GM12891 (cell line): Measurements from ENCODE around the gene GLTP.

Experiments
- DNase-seq: peaks from one replicate; pipeline ENCODE4 v3.0.0; 2011; ENCODE audit warnings: low spot score; ENCODE audit not compliant: insufficient read length
- FAIRE-seq: peaks from 2 replicates; lab custom pipeline; 2011; peaks lifted over from hg19 to GRCh38; lab: Jason Lieb, UNC
- PAX5 ChIP-seq: IDR thresholded peaks from 2 replicates; pipeline ENCODE4 v1.6.1; 2011; ENCODE audit warnings: low read length, moderate library complexity, mild to moderate bottlenecking; ENCODE audit not compliant: insufficient read depth, severe bottlenecking
- POLR2A ChIP-seq: IDR thresholded peaks from 2 replicates; pipeline ENCODE4 v1.6.1; 2011; ENCODE audit warnings: low read depth, low read length, control low read depth
- POLR2AphosphoS5 ChIP-seq: IDR thresholded peaks from 2 replicates; pipeline ENCODE4 v1.6.1; 2011; ENCODE audit warnings: low read depth, low read length, control low read depth
- POU2F2 ChIP-seq: IDR thresholded peaks from 2 replicates; pipeline ENCODE4 v1.6.1; 2011; ENCODE audit warnings: low read depth, mild to moderate bottlenecking, control low read depth, low read length, moderate library complexity
- SPI1 ChIP-seq: IDR thresholded peaks from 2 replicates; pipeline ENCODE4 v1.6.1; 2011; ENCODE audit warnings: low read depth, low read length, control low read depth
- TAF1 ChIP-seq: IDR thresholded peaks from 2 replicates; pipeline ENCODE4 v1.6.1; 2011; ENCODE audit warnings: low read depth, low read length, control low read depth

Gene GLTP

DNA sequence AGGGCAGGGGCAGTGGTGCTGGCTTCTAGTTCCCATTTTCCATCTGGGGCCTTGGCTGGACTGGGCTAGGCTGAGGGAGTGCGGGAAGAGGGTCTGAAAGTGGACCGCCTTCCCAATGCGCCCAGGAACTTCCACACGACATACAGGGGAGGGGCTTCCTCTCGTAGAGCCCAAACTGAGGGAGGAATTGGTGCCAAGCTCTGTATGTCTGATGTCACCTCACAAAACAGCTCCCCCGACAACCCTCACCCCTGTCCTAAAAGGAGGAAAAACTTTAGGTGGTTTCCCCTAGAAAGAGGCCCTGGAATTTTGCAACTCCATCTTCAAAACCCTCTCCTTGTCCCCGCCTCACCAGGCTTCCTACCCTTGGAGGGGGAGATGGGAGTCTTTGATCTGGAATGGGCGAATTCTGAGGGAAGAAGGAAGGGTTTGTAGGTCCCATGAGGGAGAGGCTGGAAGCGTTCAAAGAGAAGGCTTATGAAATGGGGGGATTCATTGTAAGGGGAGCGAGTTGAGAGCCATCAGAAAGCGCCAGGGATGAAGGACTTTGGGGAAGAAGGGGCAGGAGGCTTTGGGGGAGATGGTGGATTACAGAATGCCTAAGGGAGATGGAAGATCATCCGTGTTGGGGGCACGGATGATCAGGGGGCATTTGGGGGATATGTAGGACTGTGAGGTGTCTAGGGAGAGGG lies 844 bp downstream of the GLTP start:
- TF ChIP-seq POLR2AphosphoS5: no peak
- no peak for TF ChIP-seq PAX5
- TF ChIP-seq SPI1: no peak
- no peak for TF ChIP-seq TAF1
- no peak for TF ChIP-seq POU2F2
- no peak for TF ChIP-seq POLR2A
- FAIRE-seq: no peak
- DNase-seq: no peak

DNA sequence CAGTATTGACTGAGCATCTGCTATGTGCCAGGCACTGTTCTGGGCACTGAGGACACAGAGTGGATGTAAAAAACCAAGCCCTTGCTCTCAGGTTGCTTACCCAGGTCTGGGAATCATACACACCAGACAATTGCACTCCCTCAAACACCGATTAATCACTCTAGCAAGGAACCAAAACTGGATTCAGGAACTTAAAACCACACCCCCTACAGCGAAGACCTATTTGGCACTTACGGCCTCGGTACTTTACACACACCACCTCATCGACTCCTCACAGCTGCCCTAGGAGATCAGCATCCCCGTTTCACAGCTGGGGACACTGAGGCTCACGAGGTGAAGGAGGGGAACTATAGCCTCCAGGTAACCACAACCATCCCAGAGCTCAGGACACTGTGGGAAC lies 1.6 kb downstream of the GLTP start:
- DNase-seq (no peak), FAIRE-seq (no peak)
- no peak for TF ChIP-seq POU2F2
- TF ChIP-seq POLR2A: no peak
- no peak for TF ChIP-seq TAF1
- TF ChIP-seq POLR2AphosphoS5: no peak
- TF ChIP-seq SPI1: no peak
- no peak for TF ChIP-seq PAX5

DNA sequence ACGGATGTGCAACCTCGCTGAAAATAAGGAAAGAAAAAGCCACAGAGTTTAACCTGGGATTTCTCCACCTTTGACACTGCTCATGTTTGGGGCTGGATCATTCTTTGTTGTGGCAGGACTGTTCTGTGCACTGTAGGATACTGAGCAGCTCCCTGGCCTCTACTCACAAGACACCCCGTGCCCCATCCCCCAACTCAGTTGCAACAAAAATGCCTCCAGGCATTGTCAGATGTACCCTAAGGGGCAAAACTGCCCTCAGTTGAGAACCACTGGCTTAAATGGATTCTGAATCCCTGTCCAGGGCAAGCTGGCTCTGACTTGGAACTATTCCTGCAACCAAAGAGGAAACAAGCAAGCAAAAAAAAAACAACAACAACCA lies 2.1 kb downstream of the GLTP start:
- FAIRE-seq (no peak), DNase-seq (no peak)
- TF ChIP-seq TAF1: no peak
- no peak for TF ChIP-seq POLR2A
- TF ChIP-seq SPI1: no peak
- TF ChIP-seq POU2F2: no peak

GRCh38 chr12:109877504-109878246 lies 2.7 kb downstream of the GLTP start:
- TF ChIP-seq SPI1 (no peak), POLR2A (no peak), POU2F2 (no peak), POLR2AphosphoS5 (no peak), TAF1 (no peak), PAX5 (no peak)
- DNase-seq: no peak
- FAIRE-seq: no peak

GRCh38 chr12:109876406-109876805 lies 3.9 kb downstream of the GLTP start:
- FAIRE-seq: no peak
- TF ChIP-seq POLR2A: no peak
- no peak for TF ChIP-seq POLR2AphosphoS5
- DNase-seq: no peak

GRCh38 chr12:109875572-109876131 lies 4.7 kb downstream of the GLTP start:
- FAIRE-seq (peak; percentile 87), DNase-seq (peak; percentile 39)

GRCh38 chr12:109873653-109874052 lies 6.7 kb downstream of the GLTP start:
- FAIRE-seq: no peak
- TF ChIP-seq TAF1 (no peak), POLR2AphosphoS5 (no peak), POU2F2 (no peak), PAX5 (no peak), POLR2A (no peak), SPI1 (no peak)

More at GRCh38 chr12:109875572-109876131, 4.7 kb downstream of the GLTP start:
- TF ChIP-seq PAX5 (no peak), SPI1 (peak; percentile 33; the same call in 1 of the 2 replicates), POLR2A (no peak)

DNA sequence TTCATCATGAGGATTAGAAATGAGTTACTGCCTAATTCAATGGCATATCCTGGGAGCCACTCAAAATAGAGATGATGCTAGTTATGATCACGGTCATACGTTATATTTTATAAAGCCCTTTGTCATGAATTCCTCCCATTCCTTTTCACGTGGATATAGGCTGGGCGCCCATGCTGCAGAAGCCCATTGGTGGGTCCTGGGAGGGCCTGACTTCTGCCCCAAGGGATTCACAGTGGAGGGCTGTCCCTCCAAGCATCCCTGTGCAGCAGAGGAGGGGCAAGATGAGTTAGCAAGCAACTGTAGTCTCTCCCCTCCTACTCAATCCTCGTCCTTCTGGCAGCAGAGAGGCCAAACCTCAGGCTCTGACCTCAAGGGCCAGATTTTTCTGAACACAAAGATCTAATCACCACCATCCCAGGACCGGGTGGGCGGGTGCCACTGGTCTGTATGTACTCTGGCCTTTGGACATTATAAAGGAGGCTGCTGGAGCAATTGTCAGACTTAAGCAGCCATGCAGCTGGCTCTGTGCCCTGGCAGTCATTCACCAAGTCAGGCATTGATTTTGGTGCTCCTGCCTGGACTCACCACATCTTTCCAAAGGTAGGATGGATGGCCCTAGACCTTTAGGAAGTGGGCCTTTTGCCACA lies 8.6 kb downstream of the GLTP start:
- no peak for TF ChIP-seq POLR2AphosphoS5
- TF ChIP-seq SPI1: no peak
- TF ChIP-seq POLR2A: no peak
- TF ChIP-seq TAF1: no peak
- no peak for TF ChIP-seq POU2F2
- TF ChIP-seq PAX5: no peak
- no peak for DNase-seq

More at GRCh38 chr12:109873653-109874052, 6.7 kb downstream of the GLTP start:
- DNase-seq: no peak

DNA sequence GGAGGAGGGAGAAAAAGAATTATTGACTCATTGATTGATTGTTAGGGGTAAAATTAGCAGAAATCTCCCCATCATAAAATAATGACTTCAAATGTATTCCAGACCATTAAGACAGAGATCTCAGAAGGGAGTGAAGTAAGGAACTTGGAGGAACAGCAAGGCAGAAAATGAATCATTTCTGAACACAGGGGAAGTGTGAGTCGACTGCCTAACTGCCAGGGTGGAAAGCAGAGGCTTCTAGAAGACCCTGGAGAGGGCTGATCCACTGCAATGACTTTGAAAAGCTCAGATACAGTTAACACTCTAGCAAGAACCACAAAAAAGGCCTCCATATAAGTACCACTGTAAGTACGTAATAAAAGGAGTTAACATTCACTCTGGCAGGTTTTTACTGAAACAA lies 9.7 kb downstream of the GLTP start:
- no peak for FAIRE-seq
- DNase-seq: no peak
- TF ChIP-seq SPI1: no peak
- TF ChIP-seq POLR2A: no peak
- TF ChIP-seq POLR2AphosphoS5: no peak
- TF ChIP-seq POU2F2: no peak
- TF ChIP-seq PAX5: no peak
- TF ChIP-seq TAF1: no peak

More for the DNA sequence above, 8.6 kb downstream of the GLTP start:
- FAIRE-seq: no peak

- no peak for DNase-seq
- TF ChIP-seq PAX5 (no peak), POU2F2 (no peak), SPI1 (0 out of 2 replicates have a peak, but pooled peaks have one; percentile 21), TAF1 (no peak)
- no peak for FAIRE-seq
Observed at GRCh38 chr12:109868182-109869051, 11.9 kb downstream of the GLTP start.
